ENCODE measurements around the gene CA10. TPM values are rescaled to one million over a fixed set of nuclear protein-coding genes. Genes with fewer than 3 reads are reported as not detected.

CA10 gene
- total and polyA plus RNA-seq, 2 of the 4 experiments (the other 2 are of a cell fraction) = not detected

- Histone ChIP-seq H3K9ac (ENCODE audit: low read depth, low read length) (no peak overlapping the region), H2BK5ac (ENCODE audit: low read depth, low read length, poor library complexity, severe bottlenecking) (no peak overlapping the region), H4K8ac (ENCODE audit: low read depth in 2 of 2, low read length in 2 of 2) (no peak overlapping the region), H4K5ac (ENCODE audit: low read depth, low read length) (no peak overlapping the region), H3K9me1 (ENCODE audit: insufficient read depth, low read length) (no peaks in the 10 kb centered on the region), H3K18ac (ENCODE audit: low read depth, low read length) (no peak overlapping the region), H2BK15ac (ENCODE audit: low read depth, low read length) (no peak overlapping the region), H2BK20ac (ENCODE audit: low read depth, low read length) (no peak overlapping the region), H4K20me1 (ENCODE audit: insufficient read depth, low read length) (no peaks in the 10 kb centered on the region), H3K79me1 (ENCODE audit: low read depth in 1 of 2, low read length in 2 of 2) (no peaks in the 10 kb centered on the region), H3K27ac (ENCODE audit: insufficient read depth, low read length) (no peak overlapping the region), H3K14ac (replicated peaks; ENCODE audit: low read depth, low read length) (no peak overlapping the region), H3K4me2 (ENCODE audit: low read depth, low read length) (no peak overlapping the region), H3K9me3 (ENCODE audit: control insufficient read depth, insufficient read depth, low read length) (peaks cover 13% of the 10 kb centered on the region), H3K4me3 (ENCODE audit: insufficient read depth, low read depth, low read length) (no peak overlapping the region), H3K36me3 (ENCODE audit: control insufficient read depth, insufficient read depth, low read length) (no peaks in the 10 kb centered on the region), H3K56ac (ENCODE audit: extremely low read depth, insufficient read depth, low read length) (no peak overlapping the region), H4K91ac (ENCODE audit: insufficient read depth, low read depth, low read length) (no peak overlapping the region), H3K27me3 (ENCODE audit: control insufficient read depth, insufficient read depth, low read length) (no peaks in the 10 kb centered on the region), H2BK120ac (ENCODE audit: low read depth, low read length) (no peak overlapping the region), H2AK9ac (replicated peaks; ENCODE audit: low read depth, low read length, poor library complexity) (no peak overlapping the region), H2AFZ (replicated peaks; ENCODE audit: low read length, poor library complexity) (no peak overlapping the region), H2AK5ac (ENCODE audit: low read depth, low read length) (no peak overlapping the region), H3K4me1 (ENCODE audit: control insufficient read depth, insufficient read depth, low read length) (no peaks in the 10 kb centered on the region), H3K23ac (ENCODE audit: low read depth, low read length) (no peak overlapping the region), H3K4ac (ENCODE audit: low read depth, low read length) (no peak overlapping the region)
- in situ Hi-C loops (cut with MboI; ENCODE audit: low sequenced_read_pairs) = no loop called here
- BruUV-seq (replicated peaks) = no TSS peak
- DNase-seq = no peak
- WGBS, 2 experiments (ENCODE audit: extremely low coverage in 2 of 2, insufficient read length in 1 of 2) = 60% methylated on average over 3 of the region's 4 CpGs; no CpG with 5 or more reads in 1 of the 2 experiments
- dilution Hi-C loops (cut with HindIII; ENCODE audit: low sequenced_read_pairs, unreplicated experiment) = no loop called here
- TF ChIP-seq MAZ (IDR thresholded peaks at IDR 0.05; ENCODE audit: borderline replicate concordance, low read depth, low read length) (no peak), SMC3 (IDR thresholded peaks at IDR 0.05; ENCODE audit: low read depth, low read length) (no peak), CHD1 (IDR thresholded peaks at IDR 0.05; ENCODE audit: low read depth, low read length) (no peak), RCOR1 (IDR thresholded peaks at IDR 0.05; ENCODE audit: insufficient replicate concordance, low read length) (no peak), ELK1 (IDR thresholded peaks at IDR 0.05; ENCODE audit: borderline replicate concordance, low read depth, low read length) (no peak)
- no peak for ATAC-seq (ENCODE audit: low read depth)
- intact Hi-C loops (cut with micrococcal nuclease) = no loop called here
- ChIA-PET CTCF (no interaction called here), POLR2A (ENCODE audit: unreplicated experiment) (no interaction called here)
These were observed 311.9 kb downstream of the CA10 start for GRCh38 chr17:51846566-51846965.
